ENCODE results near the gene FIS1. TPM values are rescaled to one million over a fixed set of nuclear protein-coding genes. Genes with fewer than 3 reads are reported as not detected.
"Not testable (repeated sequence)": the region's sequence is repeated elsewhere in the genome, so short reads cannot be mapped to it uniquely, and the experiment has no call there.

FIS1 gene
- total RNA-seq, 4 donors from 2014 or later: 118 to 223 (median 198) TPM

- Histone ChIP-seq H3K9me3 (no peaks in the 10 kb centered on the region), H3K27ac (no peak overlapping the region), H3K36me3 (no peaks in the 10 kb centered on the region), H3K4me3 (no peak overlapping the region), H3K4me1 (no peaks in the 10 kb centered on the region), H3K27me3 (peaks cover 33% of the 10 kb centered on the region)
- DNase-seq (ENCODE audit: low spot score in 2 of 2): no peak
- 78% methylated on average over 9 of the region's 9 CpGs for WGBS
- TF ChIP-seq POLR2AphosphoS5 (IDR thresholded peaks at IDR 0.05): no peak
- TF ChIP-seq POLR2A (IDR thresholded peaks at IDR 0.05): no peak
- TF ChIP-seq CTCF (IDR thresholded peaks at IDR 0.05): no peak
- TF ChIP-seq EP300 (IDR thresholded peaks at IDR 0.05): no peak
These were observed 32.3 kb upstream of the FIS1 start for GRCh38 chr7:101277155-101277554.

- 43% methylated on average over 4 of the region's 4 CpGs for WGBS
- no peak for TF ChIP-seq CTCF (IDR thresholded peaks at IDR 0.05)
- TF ChIP-seq EP300 (IDR thresholded peaks at IDR 0.05): no peak
- TF ChIP-seq POLR2A (IDR thresholded peaks at IDR 0.05): no peak
- TF ChIP-seq POLR2AphosphoS5 (IDR thresholded peaks at IDR 0.05): no peak
- DNase-seq (ENCODE audit: low spot score in 2 of 2): no peak
- Histone ChIP-seq H3K27me3 (peaks cover 26% of the 10 kb centered on the region), H3K4me1 (no peaks in the 10 kb centered on the region), H3K36me3 (no peaks in the 10 kb centered on the region), H3K9me3 (no peaks in the 10 kb centered on the region), H3K27ac (no peak overlapping the region), H3K4me3 (no peak overlapping the region)
These were observed 28.3 kb upstream of the FIS1 start for GRCh38 chr7:101273206-101273605.

- Histone ChIP-seq H3K27me3 (peaks cover 11% of the 10 kb centered on the region), H3K9me3 (no peaks in the 10 kb centered on the region), H3K4me1 (no peaks in the 10 kb centered on the region), H3K27ac (no peak overlapping the region), H3K36me3 (no peaks in the 10 kb centered on the region), H3K4me3 (no peak overlapping the region)
- WGBS: 81% methylated on average over 5 of the region's 5 CpGs
- TF ChIP-seq POLR2AphosphoS5 (IDR thresholded peaks at IDR 0.05) (no peak), CTCF (IDR thresholded peaks at IDR 0.05) (no peak), EP300 (IDR thresholded peaks at IDR 0.05) (no peak), POLR2A (IDR thresholded peaks at IDR 0.05) (no peak)
- no peak for DNase-seq (ENCODE audit: low spot score in 2 of 2)
These were observed 26.1 kb upstream of the FIS1 start for GRCh38 chr7:101271021-101271420.

DNA sequence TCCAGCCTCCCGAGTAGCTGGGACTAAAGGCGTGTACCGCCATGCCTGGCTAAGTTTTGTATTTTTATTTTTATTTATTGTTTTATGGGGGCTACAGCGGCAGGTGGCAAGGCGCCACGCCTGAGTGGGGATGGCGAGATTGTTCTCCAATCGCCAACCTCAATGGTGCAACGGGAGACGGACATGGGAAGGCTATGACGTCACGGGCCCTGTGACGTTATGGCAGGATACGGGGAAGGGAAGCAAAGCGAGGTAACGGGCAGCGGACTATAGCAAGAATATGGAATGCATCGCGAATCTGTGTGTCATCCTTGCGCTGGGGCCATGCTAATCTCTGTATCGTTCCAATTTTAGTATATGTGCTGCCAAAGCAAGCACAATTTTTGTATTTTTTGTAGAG, 24.8 kb upstream of the FIS1 start:
- Histone ChIP-seq H3K36me3 (no peaks in the 10 kb centered on the region), H3K27ac (no peak overlapping the region), H3K27me3 (peaks cover 7% of the 10 kb centered on the region), H3K4me1 (no peaks in the 10 kb centered on the region), H3K9me3 (no peaks in the 10 kb centered on the region), H3K4me3 (no peak overlapping the region)
- TF ChIP-seq POLR2AphosphoS5 (IDR thresholded peaks at IDR 0.05): no peak
- TF ChIP-seq POLR2A (IDR thresholded peaks at IDR 0.05): no peak
- TF ChIP-seq CTCF (IDR thresholded peaks at IDR 0.05): no peak
- TF ChIP-seq EP300 (IDR thresholded peaks at IDR 0.05): no peak
- DNase-seq (ENCODE audit: low spot score in 2 of 2): no peak
- WGBS: 95% methylated on average over 21 of the region's 21 CpGs

GRCh38 chr7:101265622-101266516, 21.0 kb upstream of the FIS1 start:
- TF ChIP-seq POLR2AphosphoS5 (IDR thresholded peaks at IDR 0.05): no peak
- no peak for TF ChIP-seq CTCF (IDR thresholded peaks at IDR 0.05)
- no peak for TF ChIP-seq EP300 (IDR thresholded peaks at IDR 0.05)
- TF ChIP-seq POLR2A (IDR thresholded peaks at IDR 0.05): no peak
- H3K4me3 ChIP-seq: no peak overlapping the region
- no peaks in the 10 kb centered on the region for H3K4me1 ChIP-seq
- no peaks in the 10 kb centered on the region for H3K9me3 ChIP-seq
- H3K36me3 ChIP-seq: no peaks in the 10 kb centered on the region
- H3K27me3 ChIP-seq: peaks cover 3% of the 10 kb centered on the region
- 80% methylated on average over 17 of the region's 17 CpGs for WGBS
- no peak overlapping the region for H3K27ac ChIP-seq
- no peak for DNase-seq (ENCODE audit: low spot score in 2 of 2)

DNA sequence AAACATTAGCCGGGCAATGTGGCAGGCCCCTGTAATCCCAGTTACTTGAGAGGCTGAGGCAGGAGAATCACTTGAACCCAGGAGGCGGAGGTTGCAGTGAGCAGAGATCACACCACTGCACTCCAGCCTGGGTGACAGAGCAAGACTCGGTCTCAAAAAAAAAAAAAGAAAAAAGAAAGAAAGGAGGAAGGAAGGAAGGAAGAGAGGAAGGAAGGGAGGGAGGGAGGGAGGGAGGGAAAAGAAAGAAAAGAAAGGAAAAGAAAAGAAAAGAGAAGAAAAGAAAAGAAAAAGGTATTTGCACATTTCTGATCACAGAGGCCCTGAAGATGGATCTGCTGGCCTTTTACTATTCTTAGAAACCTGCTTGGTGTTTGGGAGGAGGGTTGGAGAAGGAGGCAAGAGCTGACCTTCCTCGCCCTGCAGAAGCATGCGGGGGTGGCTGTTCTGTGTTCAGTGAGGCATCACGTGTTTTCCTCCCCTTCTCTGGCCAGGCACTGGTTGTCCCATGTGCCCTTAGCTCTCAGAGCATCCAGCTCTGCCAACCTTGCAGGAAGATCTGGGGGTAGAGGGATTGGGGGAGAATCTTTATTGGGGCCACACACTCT, 19.3 kb upstream of the FIS1 start:
- not testable (repeated sequence) for H3K36me3 ChIP-seq; H3K27me3 ChIP-seq; H3K27ac ChIP-seq; H3K4me3 ChIP-seq; H3K4me1 ChIP-seq; DNase-seq (ENCODE audit: low spot score in 2 of 2); H3K9me3 ChIP-seq
- WGBS: 60% methylated on average over 6 of the region's 6 CpGs
